Colonic mucosa (tissue), 4 donors: ENCODE results near the gene VAV2. TPM values are rescaled to one million over a fixed set of nuclear protein-coding genes. Genes with fewer than 3 reads are reported as not detected.
A peak's percentile ranks its signal among the peaks of the same experiment; 100 is the strongest.

Experiments
- DNase-seq: peaks from one replicate; pipeline ENCODE4 v3.0.0-alpha.2; 2020
- H3K27ac ChIP-seq: fragments of 200-600 bp; one replicate; pipeline ENCODE4 v1.8.0; 2021
- H3K27me3 ChIP-seq: fragments of 200-600 bp; one replicate; pipeline ENCODE4 v1.8.0; 2021
- H3K36me3 ChIP-seq: fragments of 200-600 bp; one replicate; pipeline ENCODE4 v1.8.0; 2021
- H3K4me1 ChIP-seq: fragments of 200-600 bp; one replicate; pipeline ENCODE4 v1.8.0; 2021; ENCODE audit warnings: mild to moderate bottlenecking
- H3K4me3 ChIP-seq: fragments of 200-600 bp; one replicate; pipeline ENCODE4 v1.8.0; 2021
- H3K9ac ChIP-seq, 2 donors: one replicate each; pipeline ENCODE4 v1.7.0; 2013; ENCODE audit warnings: control low read depth in 2 of 2, low read depth in 2 of 2, low read length in 2 of 2
- H3K9me3 ChIP-seq: fragments of 200-600 bp; one replicate; pipeline ENCODE4 v1.8.0; 2021
- CTCF ChIP-seq: fragments of 200-600 bp; IDR thresholded peaks from one replicate; pipeline ENCODE4 v1.8.0; 2022; ENCODE audit warnings: antibody characterized with exemption, mild to moderate bottlenecking
- intact Hi-C: fragments of 100-400 bp; cut with DNase I; formaldehyde crosslinking; loops from one replicate; pipeline ENCODE4 v1.14.1; 2022
- total RNA-seq, 2 donors: library from RNA; stranded (reverse); fragmentation: NEBNext Ultra II Directional in 1 of 2; extraction: Animal tissue kit (Norgen Biotek cat#: 25700) in 1 of 2; gene quantifications; one replicate each; pipeline ENCODE4 v1.2.1, GENCODE V29; 2021
- donor health status: healthy.
- donor health status: DM: no; HTN: no; CAD: no.
- donor health status: DM: no; HTN: no; CAD: no.

VAV2 gene
- total RNA-seq, 2 donors from 2014 or later = 30.7 to 45.1 TPM

GRCh38 chr9:133963166-133963565 lies 29.0 kb downstream of the VAV2 start:
- H3K9me3 ChIP-seq = no peaks in the 10 kb centered on the region
- no peaks in the 10 kb centered on the region for H3K27me3 ChIP-seq
- no peak overlapping the region for H3K27ac ChIP-seq
- peaks cover 13% of the 10 kb centered on the region for H3K4me1 ChIP-seq
- H3K36me3 ChIP-seq = no peaks in the 10 kb centered on the region
- intact Hi-C loops = no loop called here
- no peak for DNase-seq
- H3K4me3 ChIP-seq = no peak overlapping the region
- no peak for TF ChIP-seq CTCF
- no peak overlapping the region for H3K9ac ChIP-seq

- no peak overlapping the region for H3K4me3 ChIP-seq
- H3K36me3 ChIP-seq = no peaks in the 10 kb centered on the region
- H3K4me1 ChIP-seq = peaks cover 13% of the 10 kb centered on the region
- H3K9me3 ChIP-seq = no peaks in the 10 kb centered on the region
- H3K9ac ChIP-seq = no peak overlapping the region
- TF ChIP-seq CTCF = no peak
- no peak overlapping the region for H3K27ac ChIP-seq
- DNase-seq = no peak
- intact Hi-C loops = no loop called here
- H3K27me3 ChIP-seq = no peaks in the 10 kb centered on the region
These were observed 29.8 kb downstream of the VAV2 start for GRCh38 chr9:133962341-133962740.

- Histone ChIP-seq H3K27me3 (no peaks in the 10 kb centered on the region), H3K9me3 (no peaks in the 10 kb centered on the region), H3K4me3 (no peak overlapping the region), H3K4me1 (peaks cover 13% of the 10 kb centered on the region), H3K9ac (peak overlapping the region in 1 of 2 donors; percentile 19), H3K36me3 (no peaks in the 10 kb centered on the region), H3K27ac (no peak overlapping the region)
- DNase-seq = no peak
- intact Hi-C loops = no loop called here
- no peak for TF ChIP-seq CTCF
These were observed 30.6 kb downstream of the VAV2 start for GRCh38 chr9:133961226-133962165.

GRCh38 chr9:133960568-133961129 lies 31.5 kb downstream of the VAV2 start:
- Histone ChIP-seq H3K36me3 (no peaks in the 10 kb centered on the region), H3K4me1 (peaks cover 13% of the 10 kb centered on the region), H3K9me3 (no peaks in the 10 kb centered on the region), H3K27me3 (no peaks in the 10 kb centered on the region), H3K4me3 (no peak overlapping the region), H3K9ac (no peak overlapping the region), H3K27ac (no peak overlapping the region)
- DNase-seq = peak; percentile 46
- TF ChIP-seq CTCF = no peak
- intact Hi-C loops = no loop called here

- TF ChIP-seq CTCF = no peak
- H3K4me3 ChIP-seq = no peak overlapping the region
- H3K9ac ChIP-seq = no peak overlapping the region
- H3K27me3 ChIP-seq = no peaks in the 10 kb centered on the region
- H3K9me3 ChIP-seq = no peaks in the 10 kb centered on the region
- H3K4me1 ChIP-seq = peaks cover 13% of the 10 kb centered on the region
- intact Hi-C loops = no loop called here
- DNase-seq = no peak
- no peak overlapping the region for H3K27ac ChIP-seq
- no peaks in the 10 kb centered on the region for H3K36me3 ChIP-seq
These were observed 32.1 kb downstream of the VAV2 start for GRCh38 chr9:133959966-133960567.
